Measurements from ENCODE around the gene FAM53A.
A peak's percentile ranks its signal among the peaks of the same experiment; 100 is the strongest.

FAM53A gene
- long read RNA-seq, donor 1, partial matches to known transcripts, result 0 of 1 reads
- long read RNA-seq, donor 1, other reads (novel, unspliced or antisense), result 0 of 1 reads
- long read RNA-seq, donor 2, partial matches to known transcripts, result 0 of 1 reads
- long read RNA-seq, donor 2, other reads (novel, unspliced or antisense), result 0 of 1 reads
- long read RNA-seq, donor 3, result 0 reads
- long read RNA-seq, donor 4, partial matches to known transcripts, result 0 of 2 reads
- long read RNA-seq, donor 4, other reads (novel, unspliced or antisense), result 0 of 2 reads
- long read RNA-seq, donor 5, result 0 reads
- long read RNA-seq, donor 6, partial matches to known transcripts, result 39 of 51 reads
- long read RNA-seq, donor 6, other reads (novel, unspliced or antisense), result 11 of 51 reads
- long read RNA-seq, donor 7, partial matches to known transcripts, result 0 of 1 reads
- long read RNA-seq, donor 7, other reads (novel, unspliced or antisense), result 0 of 1 reads
- long read RNA-seq, donor 8, partial matches to known transcripts, result 0 of 1 reads
- long read RNA-seq, donor 8, other reads (novel, unspliced or antisense), result 0 of 1 reads

DNA sequence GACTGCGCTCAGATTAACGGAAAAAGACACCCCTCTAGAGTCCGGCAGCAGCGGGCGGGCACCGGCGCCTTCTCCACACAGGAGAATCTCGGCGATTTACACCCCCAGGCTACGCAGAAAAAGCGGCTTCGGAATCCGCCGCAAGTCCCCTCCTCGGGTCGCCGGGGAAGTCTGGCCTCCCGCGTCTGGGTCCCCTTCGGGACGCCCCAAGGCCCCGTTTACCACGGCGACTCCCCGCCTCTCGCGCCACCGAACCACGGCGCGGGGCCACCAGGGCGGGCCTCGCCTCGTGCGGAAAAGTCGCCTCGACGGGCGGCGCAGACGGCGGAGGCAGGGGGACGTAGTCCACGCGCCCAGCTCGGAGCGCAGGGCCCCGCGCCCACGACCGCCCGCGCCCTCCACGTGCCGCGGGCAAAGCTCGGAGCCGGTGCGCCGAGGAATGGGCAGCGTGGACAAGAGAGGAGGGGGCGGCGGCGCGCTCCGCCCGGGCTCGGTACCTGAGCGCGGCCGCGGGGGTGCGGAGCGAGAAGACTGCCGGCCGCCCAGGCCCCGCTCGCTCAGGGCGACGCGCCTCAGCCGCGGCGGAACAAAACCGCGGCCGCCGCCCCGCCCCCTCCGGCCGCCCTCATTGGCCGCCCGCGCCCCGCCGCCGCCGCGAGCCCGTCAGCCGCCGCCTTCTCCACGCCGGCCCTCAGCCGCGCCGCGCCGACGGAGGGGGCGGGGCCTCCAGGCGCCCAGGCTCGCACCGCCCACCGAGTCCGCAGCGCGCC lies at the start of gene FAM53A:
TSS of gene FAM53A (minus strand) at position 578 of the 770 bp plus-strand sequence. CDS start 15,572 bp downstream, outside the sequence.
- peak; percentile 85 for DNase-seq

DNA sequence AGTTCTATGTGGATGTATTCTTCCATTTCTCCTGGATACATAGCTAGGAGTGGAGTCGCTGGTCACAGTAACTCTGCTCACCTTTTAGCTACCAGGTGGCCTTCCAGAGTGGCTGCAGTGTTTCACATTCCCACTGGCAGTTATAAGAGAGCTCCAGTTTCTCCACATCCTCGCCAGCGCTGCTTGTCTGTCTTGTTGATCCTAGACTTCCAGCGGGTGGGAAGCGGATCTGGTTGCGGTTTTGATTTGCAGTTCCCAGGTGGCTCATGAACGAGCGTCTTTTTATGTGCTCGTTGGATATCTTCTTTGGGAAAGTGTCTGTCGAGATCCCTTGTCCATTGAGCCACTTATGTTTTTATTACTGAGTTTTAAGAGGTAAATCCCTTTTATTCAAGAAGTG lies 48.8 kb upstream of the FAM53A start:
- DNase-seq, result no peak

DNA sequence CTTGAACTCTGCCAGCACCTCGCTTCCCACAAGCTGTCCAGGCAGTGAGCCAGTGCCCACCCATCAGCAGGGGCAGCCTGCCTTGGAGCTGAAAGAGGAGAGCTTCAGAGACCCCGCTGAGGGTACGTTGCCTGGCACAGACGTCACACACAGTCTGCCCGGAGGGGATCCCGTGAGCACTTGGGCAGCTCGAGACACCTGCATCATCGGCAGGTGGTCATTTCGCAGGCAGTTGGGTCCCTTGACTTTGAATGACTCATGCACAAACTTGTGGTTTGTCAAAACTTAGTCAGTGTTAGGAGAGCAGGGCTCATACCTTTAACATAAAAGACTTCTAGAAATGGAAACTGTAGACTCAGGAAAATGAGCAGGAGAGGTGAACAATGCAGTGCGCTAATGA lies 47.1 kb upstream of the FAM53A start:
- no peak for DNase-seq

- DNase-seq, result no peak
Measured at GRCh38 chr4:1730532-1731135, 46.5 kb upstream of the FAM53A start.

- no peak for DNase-seq
Measured at GRCh38 chr4:1728061-1728980, 44.2 kb upstream of the FAM53A start.

DNA sequence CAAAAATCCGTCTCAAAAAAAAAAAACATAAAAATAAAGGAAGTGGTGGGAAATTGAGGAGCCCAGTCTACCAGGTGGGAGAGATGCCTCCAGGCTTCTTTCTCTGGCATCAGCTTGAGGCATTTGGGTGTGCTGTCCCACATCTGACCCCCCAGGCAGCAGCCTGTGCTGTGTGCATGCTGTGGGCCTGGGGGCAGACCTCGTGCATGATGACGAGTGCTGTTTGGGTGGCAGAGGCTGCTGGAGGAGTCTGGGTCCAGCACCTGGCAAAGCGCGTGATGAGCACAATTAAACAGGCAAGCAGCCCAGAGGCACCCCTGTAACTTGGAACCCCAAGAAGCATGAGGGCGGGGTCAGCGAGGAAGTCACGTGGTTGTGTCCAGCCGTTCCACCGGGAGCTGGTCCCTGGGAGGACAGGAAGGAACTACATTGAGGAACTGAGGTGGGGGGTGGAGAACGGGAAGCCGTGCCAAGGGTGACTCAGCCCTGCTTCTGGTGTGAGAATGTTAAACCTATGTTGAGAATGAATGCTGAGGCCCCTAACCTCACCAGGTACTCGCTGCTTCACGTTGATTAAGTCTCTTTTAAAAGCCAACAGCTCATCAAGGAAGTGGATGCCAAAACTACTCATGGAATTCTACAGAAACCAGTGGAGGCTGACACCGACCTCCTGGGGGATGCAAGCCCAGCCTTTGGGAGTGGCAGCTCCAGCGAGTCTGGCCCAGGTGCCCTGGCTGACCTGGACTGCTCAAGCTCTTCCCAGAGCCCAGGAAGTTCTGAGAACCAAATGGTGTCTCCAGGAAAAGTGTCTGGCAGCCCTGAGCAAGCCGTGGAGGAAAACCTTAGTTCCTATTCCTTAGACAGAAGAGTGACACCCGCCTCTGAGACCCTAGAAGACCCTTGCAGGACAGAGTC lies 43.3 kb upstream of the FAM53A start:
- DNase-seq, result no peak

GRCh38 chr4:1726146-1726934 lies 42.2 kb upstream of the FAM53A start:
- DNase-seq, result peak; percentile 61

DNA sequence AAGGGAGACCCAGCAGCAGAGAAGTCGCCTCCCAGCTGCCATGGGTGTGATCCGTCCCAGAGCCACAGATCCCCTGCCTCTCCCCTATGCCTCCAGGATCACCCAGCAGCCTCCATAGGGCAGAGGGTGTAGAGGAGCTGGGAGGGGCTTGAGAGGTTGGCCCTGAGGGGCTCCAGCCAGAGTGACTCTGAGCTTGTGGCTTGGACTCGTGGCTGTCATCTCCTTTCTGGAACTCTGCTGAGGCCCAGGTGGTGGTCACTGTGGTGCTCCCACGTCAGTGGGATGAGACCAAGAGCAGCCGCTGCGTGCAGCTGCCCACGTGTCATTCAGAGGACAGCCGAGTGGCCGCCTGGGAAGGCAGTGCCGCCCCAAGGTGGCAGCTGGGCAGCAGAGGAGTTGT lies 41.4 kb upstream of the FAM53A start:
- DNase-seq, result no peak

DNA sequence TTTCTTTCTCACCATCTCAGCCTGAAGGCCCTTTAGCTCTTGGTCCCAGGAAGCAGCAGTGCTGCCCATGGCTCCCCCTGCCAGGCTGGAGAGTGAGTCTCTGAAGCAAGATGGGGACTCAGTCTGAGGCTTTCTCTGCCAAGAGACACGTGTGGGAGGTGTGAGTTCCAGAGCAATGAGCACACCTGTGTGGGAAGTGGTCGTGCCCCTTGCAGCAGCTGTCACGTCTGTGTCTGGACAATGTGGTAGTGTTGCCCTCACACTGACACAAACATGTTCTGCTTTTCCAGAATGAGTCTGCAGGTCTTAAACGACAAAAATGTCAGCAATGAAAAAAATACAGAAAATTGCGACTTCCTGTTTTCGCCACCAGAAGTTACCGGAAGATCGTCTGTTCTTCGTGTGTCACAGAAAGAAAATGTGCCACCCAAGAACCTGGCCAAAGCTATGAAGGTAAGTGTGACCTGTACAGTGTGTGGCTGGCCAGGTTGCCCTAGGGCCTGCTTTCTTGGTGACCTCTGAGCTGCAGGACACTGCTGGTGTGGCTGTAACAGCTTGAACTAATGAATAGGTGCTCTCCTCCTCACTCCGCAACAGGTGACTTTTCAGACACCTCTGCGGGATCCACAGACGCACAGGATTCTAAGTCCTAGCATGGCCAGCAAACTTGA lies 39.2 kb upstream of the FAM53A start:
- no peak for DNase-seq

- DNase-seq, result no peak
Measured at GRCh38 chr4:1722551-1723118, 38.5 kb upstream of the FAM53A start.

DNA sequence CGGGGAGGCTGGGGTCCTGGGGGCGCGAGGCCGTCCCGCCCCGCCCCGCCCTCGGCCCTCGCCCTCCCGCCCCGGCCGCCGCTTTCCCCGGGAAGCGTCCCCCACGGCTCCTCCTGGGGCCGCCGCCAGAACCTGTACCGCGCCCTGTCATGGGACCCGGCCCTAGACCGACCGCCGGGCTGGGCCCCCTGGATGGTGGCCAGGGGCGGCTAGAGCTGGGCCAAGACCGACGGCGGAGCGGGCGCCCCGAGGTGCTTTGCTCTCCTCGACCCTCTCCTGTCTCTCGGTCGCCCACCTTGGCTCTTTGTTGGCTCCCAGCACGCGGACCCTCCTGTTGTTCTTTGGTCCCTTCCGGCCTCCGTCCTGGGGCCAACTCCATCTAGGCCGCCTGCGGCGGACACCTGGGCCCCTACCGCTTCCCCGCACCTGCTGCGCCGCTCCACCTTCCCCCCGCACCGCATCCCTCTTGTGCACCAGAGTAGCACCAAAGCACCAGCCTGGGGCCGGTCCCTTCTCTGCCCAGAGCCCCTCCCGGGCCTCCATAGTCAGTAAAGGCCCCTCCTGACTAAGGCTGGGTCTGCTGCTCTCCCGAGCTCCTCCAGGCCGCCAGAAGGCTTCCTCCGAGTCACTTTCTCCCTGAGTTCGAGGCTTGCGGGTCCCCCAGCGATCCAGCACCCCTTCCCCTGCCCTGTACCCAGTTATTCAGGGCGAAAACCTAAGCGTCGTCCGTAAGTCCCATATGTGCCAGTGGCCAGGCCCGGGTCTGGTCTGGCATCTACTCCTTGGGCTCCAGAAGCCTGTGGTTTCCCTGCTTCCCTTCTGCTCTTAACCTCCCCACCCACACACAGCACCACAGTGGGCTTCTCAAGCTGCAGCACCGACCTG lies 37.8 kb upstream of the FAM53A start:
- DNase-seq, result peak; percentile 26

DNA sequence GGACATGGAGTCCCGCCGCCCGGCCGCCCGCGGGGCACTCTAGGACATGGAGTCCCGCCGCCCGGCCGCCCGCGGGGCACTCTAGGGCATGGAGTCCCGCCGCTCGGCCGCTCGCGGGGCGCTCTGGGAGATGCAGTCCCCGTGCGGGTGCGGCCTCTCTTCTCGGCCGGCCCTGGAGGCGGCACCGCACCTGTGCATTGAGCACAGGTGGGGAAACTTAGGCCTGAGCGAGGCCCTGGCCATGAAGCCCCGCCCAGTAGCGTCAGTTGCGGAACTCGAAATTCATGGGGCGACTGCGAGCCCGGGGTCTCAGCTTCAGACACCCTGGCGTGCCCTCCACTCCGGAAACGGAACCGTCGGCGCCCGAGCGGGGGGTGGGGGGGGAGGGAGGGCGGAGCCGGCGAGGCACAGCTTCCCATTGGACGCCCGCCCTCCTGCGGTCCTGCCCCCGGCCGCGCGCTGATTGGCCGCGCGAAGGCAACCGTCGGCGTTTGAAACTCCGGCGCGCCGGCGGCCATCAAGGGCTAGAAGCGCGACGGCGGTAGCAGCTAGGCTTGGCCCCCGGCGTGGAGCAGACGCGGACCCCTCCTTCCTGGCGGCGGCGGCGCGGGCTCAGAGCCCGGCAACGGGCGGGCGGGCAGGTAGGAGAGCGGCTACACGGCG lies 37.0 kb upstream of the FAM53A start, which contains the start of the genes TACC3 and TMEM129:
TSS of gene TACC3 (plus strand) at position 519 of the 663 bp plus-strand sequence. CDS start 1,901 bp downstream, outside the sequence.
TSS of gene TMEM129 (minus strand) at position 321 of the 663 bp plus-strand sequence. CDS start 486 bp downstream, outside the sequence.
- peak; percentile 93 for DNase-seq

- DNase-seq, result peak; percentile 76
Measured at GRCh38 chr4:1720163-1720983, 36.3 kb upstream of the FAM53A start.

- DNase-seq, result no peak
Measured at GRCh38 chr4:1718095-1718850, 34.2 kb upstream of the FAM53A start.
